H9 (cell line): ENCODE data around the gene IFI35. TPM values are rescaled to one million over a fixed set of nuclear protein-coding genes. Genes with fewer than 3 reads are reported as not detected.

Experiments
- DNase-seq: peaks from one replicate; pipeline ENCODE4 v3.0.0-alpha.2; 2017
- H2AFZ ChIP-seq: one replicate; pipeline ENCODE4 v1.6.1; 2013; ENCODE audit warnings: mild to moderate bottlenecking, low read length, control low read depth, moderate library complexity
- H2AK5ac ChIP-seq: 2 replicates; pipeline ENCODE4 v1.6.1; 2013; ENCODE audit warnings: low read length, control low read depth, mixed read lengths; ENCODE audit not compliant: insufficient read length
- H2BK120ac ChIP-seq: one replicate; pipeline ENCODE4 v1.6.1; 2013; ENCODE audit warnings: low read depth, mild to moderate bottlenecking, low read length, control low read depth, inconsistent platforms; ENCODE audit not compliant: poor library complexity, severe bottlenecking
- H2BK12ac ChIP-seq: 2 replicates; pipeline ENCODE4 v1.6.1; 2013; ENCODE audit warnings: low read length, control low read depth, mixed read lengths, low read depth; ENCODE audit not compliant: insufficient read length
- H2BK15ac ChIP-seq: 2 replicates; pipeline ENCODE4 v1.6.1; 2013; ENCODE audit warnings: low read depth, low read length, control low read depth
- H2BK20ac ChIP-seq: one replicate; pipeline ENCODE4 v1.6.1; 2013; ENCODE audit warnings: low read depth, mild to moderate bottlenecking, low read length, control low read depth, inconsistent platforms; ENCODE audit not compliant: poor library complexity, severe bottlenecking
- H2BK5ac ChIP-seq: 2 replicates; pipeline ENCODE4 v1.6.1; 2013; ENCODE audit warnings: low read length, control low read depth, mixed read lengths; ENCODE audit not compliant: insufficient read length
- H3K14ac ChIP-seq: 2 replicates; pipeline ENCODE4 v1.6.1; 2013; ENCODE audit warnings: low read length, control low read depth; ENCODE audit not compliant: insufficient read depth
- H3K18ac ChIP-seq: 2 replicates; pipeline ENCODE4 v1.6.1; 2013; ENCODE audit warnings: low read depth, mild to moderate bottlenecking, mixed read lengths, low read length, control low read depth; ENCODE audit not compliant: insufficient read length
- H3K23ac ChIP-seq: 2 replicates; pipeline ENCODE4 v1.6.1; 2013; ENCODE audit warnings: low read length, control low read depth, mixed read lengths, low read depth; ENCODE audit not compliant: insufficient read length
- H3K23me2 ChIP-seq: 2 replicates; pipeline ENCODE4 v1.6.1; 2013; ENCODE audit warnings: low read depth, mild to moderate bottlenecking, mixed read lengths, low read length, control low read depth; ENCODE audit not compliant: insufficient read length, poor library complexity, severe bottlenecking
- H3K27ac ChIP-seq: 2 replicates; pipeline ENCODE4 v1.5.1; 2013; ENCODE audit warnings: low read length, control low read depth, mixed read lengths, low read depth; ENCODE audit not compliant: insufficient read length
- H3K27me3 ChIP-seq: 2 replicates; pipeline ENCODE4 v1.6.1; 2013; ENCODE audit warnings: low read length, control low read depth, inconsistent platforms; ENCODE audit not compliant: insufficient read depth
- H3K4ac ChIP-seq: 2 replicates; pipeline ENCODE4 v1.6.1; 2013; ENCODE audit warnings: low read depth, mild to moderate bottlenecking, control low read depth, inconsistent platforms, low read length, moderate library complexity
- H3K4me1 ChIP-seq: 2 replicates; pipeline ENCODE4 v1.6.1; 2013; ENCODE audit warnings: low read length, control low read depth, inconsistent platforms; ENCODE audit not compliant: insufficient read depth
- H3K4me2 ChIP-seq: 2 replicates; pipeline ENCODE4 v1.6.1; 2013; ENCODE audit warnings: low read length, control low read depth, mixed read lengths; ENCODE audit not compliant: insufficient read length, insufficient read depth
- H3K56ac ChIP-seq: 2 replicates; pipeline ENCODE4 v1.6.1; 2013; ENCODE audit warnings: low read depth, mild to moderate bottlenecking, mixed read lengths, low read length, control low read depth; ENCODE audit not compliant: insufficient read length
- H3K79me1 ChIP-seq: 2 replicates; pipeline ENCODE4 v1.6.1; 2013; ENCODE audit warnings: low read depth, mild to moderate bottlenecking, moderate library complexity, low read length, control low read depth, inconsistent platforms; ENCODE audit not compliant: insufficient read depth, poor library complexity, severe bottlenecking
- H3K79me2 ChIP-seq: 2 replicates; pipeline ENCODE4 v1.6.1; 2013; ENCODE audit warnings: low read length, control low read depth, inconsistent platforms; ENCODE audit not compliant: insufficient read depth
- H3K9ac ChIP-seq: 2 replicates; pipeline ENCODE4 v1.6.1; 2013; ENCODE audit warnings: low read length, control low read depth, mixed read lengths; ENCODE audit not compliant: insufficient read length; ENCODE audit errors: extremely low read depth
- H3K9me3 ChIP-seq: one replicate; pipeline ENCODE4 v1.6.1; 2013; ENCODE audit warnings: low read depth, low read length, inconsistent platforms; ENCODE audit not compliant: control insufficient read depth
- H3T11ph ChIP-seq: one replicate; pipeline ENCODE4 v1.6.1; 2013; ENCODE audit warnings: mild to moderate bottlenecking, low read length, control low read depth, inconsistent platforms
- H4K20me1 ChIP-seq: one replicate; pipeline ENCODE4 v1.6.1; 2013; ENCODE audit not compliant: control insufficient read depth, insufficient read length, insufficient read depth
- H4K5ac ChIP-seq: 2 replicates; pipeline ENCODE4 v1.6.1; 2013; ENCODE audit warnings: low read depth, mild to moderate bottlenecking, mixed read lengths, low read length, control low read depth; ENCODE audit not compliant: insufficient read length
- H4K8ac ChIP-seq: replicated peaks from 2 replicates; pipeline ENCODE4 v1.6.1; 2013; ENCODE audit warnings: low read length, control low read depth, mixed read lengths, low read depth; ENCODE audit not compliant: insufficient read length
- H4K91ac ChIP-seq: 2 replicates; pipeline ENCODE4 v1.6.1; 2013; ENCODE audit warnings: low read depth, mild to moderate bottlenecking, moderate library complexity, mixed read lengths, low read length, control low read depth; ENCODE audit not compliant: insufficient read length
- H3K27ac Mint-ChIP-seq, 3 experiments: 2 replicates in 2 of 3; 3 replicates in 1 of 3; pipeline ENCODE4 v1.8.0; 2020 to 2021; ENCODE audit warnings: mixed read lengths in 3 of 3, mild to moderate bottlenecking in 1 of 3, moderate library complexity in 1 of 3
- H3K27me3 Mint-ChIP-seq: 2 replicates; pipeline ENCODE4 v1.8.0; 2021; ENCODE audit warnings: low read depth, mild to moderate bottlenecking, moderate library complexity, mixed read lengths
- H3K36me3 Mint-ChIP-seq, 3 experiments: 2 replicates in 2 of 3; 3 replicates in 1 of 3; pipeline ENCODE4 v1.8.0; 2020 to 2021; ENCODE audit warnings: low read depth in 3 of 3, mixed read lengths in 3 of 3; ENCODE audit not compliant: insufficient read depth in 1 of 3
- H3K4me1 Mint-ChIP-seq, 2 experiments: 2 replicates each; pipeline ENCODE4 v1.8.0; 2020; ENCODE audit warnings: mixed read lengths in 2 of 2
- H3K4me3 Mint-ChIP-seq, 2 experiments: 2 replicates in 1 of 2; 3 replicates in 1 of 2; pipeline ENCODE4 v1.8.0; 2020 to 2021; ENCODE audit warnings: mild to moderate bottlenecking in 2 of 2, mixed read lengths in 2 of 2, moderate library complexity in 1 of 2
- H3K9me3 Mint-ChIP-seq, 2 experiments: 2 replicates in 1 of 2; 3 replicates in 1 of 2; pipeline ENCODE4 v1.8.0; 2020; ENCODE audit warnings: mild to moderate bottlenecking in 2 of 2, mixed read lengths in 2 of 2, moderate library complexity in 1 of 2
- total RNA-seq: library from RNA; stranded (reverse); gene quantifications from 2 replicates; pipeline ENCODE4 v1.2.1, GENCODE V29; 2021
- TF ChIP-seq, protein P1 (sequence below): fragments of 200-600 bp; sonication (generic); conservative IDR thresholded peaks from 3 replicates; pipeline ENCODE4 v1.8.0; 2021; ENCODE audit warnings: antibody characterized with exemption, mild to moderate bottlenecking

Gene IFI35
- total RNA-seq, 1 experiment from 2014 or later, result 4.2 TPM

DNA sequence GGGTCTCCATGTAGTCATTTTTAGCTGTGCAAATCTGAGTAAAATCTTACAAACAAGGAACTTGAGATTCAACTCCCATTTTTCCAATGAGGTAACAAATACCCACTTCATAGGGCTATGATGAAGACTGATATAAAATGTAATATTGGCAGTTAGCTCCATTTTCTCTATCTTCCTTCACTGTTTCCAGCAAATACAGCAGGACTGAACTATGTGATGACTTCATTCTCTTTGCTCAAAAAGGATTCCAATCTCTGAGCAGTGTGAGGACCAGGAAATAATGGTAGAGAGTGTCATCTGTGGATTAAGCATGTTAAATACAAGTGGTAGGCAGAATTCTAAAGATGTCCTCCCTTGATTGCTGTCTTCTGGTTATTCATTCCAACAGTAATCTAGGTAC lies 36.7 kb downstream of the IFI35 start:
- H3K14ac ChIP-seq, result no peak overlapping the region
- peak overlapping the region in 2 of 3 experiments; percentile 87 to 98; a peak in 3 of 7 replicates for H3K27ac Mint-ChIP-seq

More for the DNA sequence above, 36.7 kb downstream of the IFI35 start:
- Histone ChIP-seq H3K27ac (no peak overlapping the region), H2AFZ (no peak overlapping the region), H3K27me3 (no peaks in the 10 kb centered on the region), H2BK12ac (no peak overlapping the region), H3K79me1 (no peaks in the 10 kb centered on the region), H3K9ac (no peak overlapping the region), H3K23me2 (no peaks in the 10 kb centered on the region), H3T11ph (no peak overlapping the region), H2AK5ac (no peak overlapping the region), H2BK5ac (no peak overlapping the region), H3K4me1 (peaks cover 13% of the 10 kb centered on the region; the same call in 1 of the 2 replicates), H4K5ac (no peak overlapping the region), H3K23ac (no peak overlapping the region), H4K91ac (no peak overlapping the region), H3K9me3 (no peaks in the 10 kb centered on the region), H3K79me2 (no peaks in the 10 kb centered on the region), H3K4ac (no peak overlapping the region), H2BK120ac (no peak overlapping the region), H2BK20ac (no peak overlapping the region), H4K20me1 (no peaks in the 10 kb centered on the region), H3K56ac (no peak overlapping the region), H4K8ac (no peak overlapping the region), H3K4me2 (no peak overlapping the region), H2BK15ac (no peak overlapping the region), H3K18ac (no peak overlapping the region)
- H3K36me3 Mint-ChIP-seq, result peaks cover 14 to 25% (median 23%) of the 10 kb centered on the region in 3 experiments; a peak in 6 of 7 replicates
- no peaks in the 10 kb centered on the region; a peak in 1 of 5 replicates for H3K9me3 Mint-ChIP-seq
- H3K4me3 Mint-ChIP-seq, result no peak overlapping the region
- H3K4me1 Mint-ChIP-seq, result peaks cover 44 to 47% of the 10 kb centered on the region in 2 experiments
- no peaks in the 10 kb centered on the region for H3K27me3 Mint-ChIP-seq
- TF ChIP-seq, protein P1, sequence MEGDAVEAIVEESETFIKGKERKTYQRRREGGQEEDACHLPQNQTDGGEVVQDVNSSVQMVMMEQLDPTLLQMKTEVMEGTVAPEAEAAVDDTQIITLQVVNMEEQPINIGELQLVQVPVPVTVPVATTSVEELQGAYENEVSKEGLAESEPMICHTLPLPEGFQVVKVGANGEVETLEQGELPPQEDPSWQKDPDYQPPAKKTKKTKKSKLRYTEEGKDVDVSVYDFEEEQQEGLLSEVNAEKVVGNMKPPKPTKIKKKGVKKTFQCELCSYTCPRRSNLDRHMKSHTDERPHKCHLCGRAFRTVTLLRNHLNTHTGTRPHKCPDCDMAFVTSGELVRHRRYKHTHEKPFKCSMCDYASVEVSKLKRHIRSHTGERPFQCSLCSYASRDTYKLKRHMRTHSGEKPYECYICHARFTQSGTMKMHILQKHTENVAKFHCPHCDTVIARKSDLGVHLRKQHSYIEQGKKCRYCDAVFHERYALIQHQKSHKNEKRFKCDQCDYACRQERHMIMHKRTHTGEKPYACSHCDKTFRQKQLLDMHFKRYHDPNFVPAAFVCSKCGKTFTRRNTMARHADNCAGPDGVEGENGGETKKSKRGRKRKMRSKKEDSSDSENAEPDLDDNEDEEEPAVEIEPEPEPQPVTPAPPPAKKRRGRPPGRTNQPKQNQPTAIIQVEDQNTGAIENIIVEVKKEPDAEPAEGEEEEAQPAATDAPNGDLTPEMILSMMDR, result no peak
- DNase-seq, result no peak
